Rectal smooth muscle tissue (tissue), 1 donor: ENCODE measurements around the gene MVB12B.

Experiments
- H3K27ac ChIP-seq: one replicate; pipeline ENCODE4 v1.7.0; 2013; ENCODE audit warnings: low read depth, low read length, inconsistent platforms
- H3K27me3 ChIP-seq: one replicate; pipeline ENCODE4 v1.7.0; 2013; ENCODE audit warnings: low read length; ENCODE audit not compliant: control insufficient read depth, insufficient read depth
- H3K36me3 ChIP-seq: one replicate; pipeline ENCODE4 v1.7.0; 2013; ENCODE audit warnings: low read length; ENCODE audit not compliant: control insufficient read depth, insufficient read depth
- H3K4me1 ChIP-seq: one replicate; pipeline ENCODE4 v1.7.0; 2013; ENCODE audit warnings: low read length; ENCODE audit not compliant: control insufficient read depth, insufficient read depth
- H3K4me3 ChIP-seq: one replicate; pipeline ENCODE4 v1.7.0; 2013; ENCODE audit warnings: low read length
- H3K9ac ChIP-seq: one replicate; pipeline ENCODE4 v1.7.0; 2013; ENCODE audit warnings: low read length

The MVB12B gene

DNA sequence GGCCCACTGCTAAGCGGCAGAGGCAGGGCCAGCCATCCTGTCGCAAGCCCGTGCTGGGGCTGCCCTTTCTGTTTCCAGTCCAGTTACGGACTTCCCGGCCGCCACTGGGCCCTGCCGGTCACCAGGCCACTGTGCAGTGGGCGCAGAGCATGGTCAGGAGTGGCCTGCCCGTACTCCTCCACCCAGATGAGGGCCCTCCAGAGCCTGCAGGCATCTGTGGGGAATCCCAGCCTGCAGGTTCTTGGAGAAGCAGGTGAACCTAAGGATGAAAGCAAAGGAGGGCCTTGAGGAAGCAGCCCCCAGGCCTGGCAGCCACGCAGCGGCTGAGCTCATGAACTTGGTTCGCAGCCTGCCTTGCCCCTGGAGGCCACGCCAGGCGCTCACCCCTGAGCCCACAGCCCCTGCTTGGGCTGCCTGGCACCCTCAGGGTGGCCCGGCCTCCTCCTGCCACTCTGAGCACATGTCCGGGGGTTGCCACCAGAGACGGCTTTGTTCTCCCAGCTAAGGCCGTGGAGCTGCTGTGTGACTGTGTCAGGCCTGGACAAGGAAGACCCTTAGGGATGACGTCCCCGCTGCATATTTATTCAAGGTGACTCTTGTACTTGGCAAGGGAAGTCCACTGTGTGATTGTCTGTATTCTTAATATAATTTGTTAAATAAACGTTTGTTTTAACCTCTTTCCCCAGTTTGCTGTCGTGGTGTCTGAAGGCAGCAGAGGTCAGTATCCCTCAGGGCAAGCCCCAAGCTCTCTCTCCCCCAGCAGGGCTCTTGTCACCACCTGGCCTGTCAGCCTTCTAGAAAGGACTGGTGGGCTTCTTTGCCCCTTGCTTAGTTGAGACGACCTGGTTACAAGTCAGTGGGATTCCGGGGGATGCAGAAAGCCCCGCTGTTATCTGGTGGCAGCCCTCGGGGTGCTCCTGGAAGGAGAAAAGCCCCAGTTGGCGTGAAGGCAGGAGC, 180.0 kb downstream of the MVB12B start:
- no peaks in the 10 kb centered on the region for H3K36me3 ChIP-seq
- H3K27me3 ChIP-seq, result no peaks in the 10 kb centered on the region
- H3K4me3 ChIP-seq, result no peak overlapping the region
- no peak overlapping the region for H3K27ac ChIP-seq
- H3K9ac ChIP-seq, result no peak overlapping the region
- no peaks in the 10 kb centered on the region for H3K4me1 ChIP-seq

GRCh38 chr9:126507318-126508109, 180.9 kb downstream of the MVB12B start:
- Histone ChIP-seq H3K9ac (no peak overlapping the region), H3K4me3 (no peak overlapping the region), H3K27ac (no peak overlapping the region), H3K27me3 (no peaks in the 10 kb centered on the region), H3K36me3 (no peaks in the 10 kb centered on the region), H3K4me1 (no peaks in the 10 kb centered on the region)

DNA sequence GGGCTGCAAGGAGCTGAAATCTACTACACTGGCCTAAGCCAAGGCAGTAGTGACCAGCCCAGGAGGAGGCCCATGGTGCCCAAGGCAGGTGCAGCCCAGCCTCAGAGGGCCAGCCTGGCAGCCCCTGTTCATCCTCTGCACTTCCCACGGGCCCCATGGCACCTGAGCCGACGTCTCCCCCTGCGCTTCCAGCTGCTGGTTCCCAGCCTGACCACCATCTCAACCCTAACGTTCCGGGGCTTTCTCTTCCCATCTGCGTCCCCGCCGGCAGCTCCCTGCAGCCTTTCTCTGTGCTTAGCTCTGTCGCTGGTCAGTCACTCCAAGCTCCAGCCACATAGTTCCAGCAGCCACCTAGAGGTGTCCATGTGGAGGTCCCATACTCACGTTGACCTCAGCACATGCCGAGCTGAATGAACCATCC, 181.6 kb downstream of the MVB12B start:
- Histone ChIP-seq H3K27ac (no peak overlapping the region), H3K4me1 (no peaks in the 10 kb centered on the region), H3K4me3 (no peak overlapping the region), H3K9ac (no peak overlapping the region), H3K27me3 (peaks cover under 1% of the 10 kb centered on the region), H3K36me3 (no peaks in the 10 kb centered on the region)

DNA sequence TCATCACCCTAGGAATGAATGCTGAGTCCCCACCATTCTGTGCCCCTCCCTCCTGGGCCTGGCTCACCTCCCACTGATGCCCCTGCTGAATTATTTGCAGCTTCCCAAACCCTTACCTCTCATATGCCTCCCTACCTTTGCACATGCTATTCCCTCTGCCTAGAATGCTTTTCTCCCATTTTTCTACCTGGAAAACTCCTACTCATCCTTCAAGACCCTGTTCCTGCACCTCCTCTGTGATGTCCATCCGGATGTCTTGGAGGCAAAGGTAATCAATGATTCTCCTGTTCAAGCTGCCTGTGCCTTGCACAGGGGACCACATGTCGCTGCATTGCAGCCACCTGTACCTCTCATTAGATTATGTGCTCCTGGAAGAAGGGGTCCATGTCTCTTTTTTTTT, 182.3 kb downstream of the MVB12B start:
- Histone ChIP-seq H3K4me3 (no peak overlapping the region), H3K27ac (no peak overlapping the region), H3K9ac (no peak overlapping the region), H3K27me3 (peaks cover 8% of the 10 kb centered on the region), H3K36me3 (no peaks in the 10 kb centered on the region), H3K4me1 (no peaks in the 10 kb centered on the region)

DNA sequence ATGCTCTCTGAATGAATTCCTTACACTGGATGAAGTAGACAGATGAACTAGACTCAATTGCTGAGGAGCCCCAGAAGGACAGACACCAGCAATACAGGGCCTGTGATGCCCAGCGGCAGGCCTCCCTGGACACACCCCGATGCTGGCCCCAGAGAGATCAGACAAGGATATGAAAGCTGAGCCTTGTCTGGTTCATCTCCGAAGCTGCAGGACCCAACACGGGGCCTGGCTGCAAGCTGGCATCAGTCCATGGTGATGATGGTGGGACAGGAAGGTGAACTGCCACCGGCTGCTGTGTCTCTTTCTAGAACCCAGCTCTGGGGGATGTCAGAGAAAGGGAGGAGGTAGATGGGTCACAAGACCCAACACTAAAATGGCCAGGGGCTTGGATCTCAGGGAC, 183.1 kb downstream of the MVB12B start:
- Histone ChIP-seq H3K9ac (no peak overlapping the region), H3K36me3 (no peaks in the 10 kb centered on the region), H3K27me3 (peaks cover 9% of the 10 kb centered on the region), H3K4me3 (no peak overlapping the region), H3K4me1 (no peaks in the 10 kb centered on the region), H3K27ac (no peak overlapping the region)

DNA sequence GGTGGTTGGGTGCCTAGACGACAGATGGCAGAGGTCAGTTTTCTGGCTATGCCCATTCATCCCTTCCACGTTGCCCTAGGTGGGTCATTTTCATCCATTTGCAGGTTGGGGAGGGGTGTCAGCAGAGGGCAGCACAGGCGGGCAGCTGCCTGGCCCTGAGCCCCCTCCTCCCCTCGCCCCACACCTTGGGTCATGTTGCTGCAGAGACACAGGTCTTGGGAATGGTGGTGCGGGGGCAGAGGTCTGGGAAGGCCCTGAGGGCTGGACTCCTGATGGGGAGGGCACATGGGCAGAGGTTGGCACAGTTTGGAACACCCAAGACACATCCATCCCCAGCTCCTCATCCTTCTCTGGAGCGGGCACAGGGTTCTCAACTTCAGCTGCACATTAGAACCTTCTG, 183.9 kb downstream of the MVB12B start:
- H3K36me3 ChIP-seq, result no peaks in the 10 kb centered on the region
- peaks cover 17% of the 10 kb centered on the region for H3K27me3 ChIP-seq
- H3K9ac ChIP-seq, result no peak overlapping the region
- H3K4me1 ChIP-seq, result no peaks in the 10 kb centered on the region
- H3K27ac ChIP-seq, result no peak overlapping the region
- H3K4me3 ChIP-seq, result no peak overlapping the region

DNA sequence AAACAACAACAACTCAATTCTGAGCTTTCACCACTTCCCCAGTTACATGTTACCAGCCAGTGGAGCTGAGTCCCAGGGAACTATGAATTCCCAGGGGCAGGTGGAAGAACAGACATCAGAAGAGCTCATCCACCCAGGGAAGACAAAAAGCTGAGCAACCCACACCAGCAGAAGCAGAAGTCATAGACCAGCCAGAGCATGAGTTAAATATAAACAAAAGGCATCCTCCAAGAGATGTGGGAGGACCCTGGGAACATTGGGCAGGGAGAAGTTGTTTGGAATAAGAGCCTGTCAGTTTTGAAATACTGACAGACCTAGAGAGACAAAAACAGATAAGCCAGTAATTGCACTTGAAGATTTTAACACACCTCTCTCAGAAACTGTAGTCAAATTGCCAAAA, 184.8 kb downstream of the MVB12B start:
- no peak overlapping the region for H3K27ac ChIP-seq
- H3K4me3 ChIP-seq, result no peak overlapping the region
- no peaks in the 10 kb centered on the region for H3K4me1 ChIP-seq
- H3K9ac ChIP-seq, result no peak overlapping the region
- no peaks in the 10 kb centered on the region for H3K36me3 ChIP-seq
- H3K27me3 ChIP-seq, result peaks cover 24% of the 10 kb centered on the region

DNA sequence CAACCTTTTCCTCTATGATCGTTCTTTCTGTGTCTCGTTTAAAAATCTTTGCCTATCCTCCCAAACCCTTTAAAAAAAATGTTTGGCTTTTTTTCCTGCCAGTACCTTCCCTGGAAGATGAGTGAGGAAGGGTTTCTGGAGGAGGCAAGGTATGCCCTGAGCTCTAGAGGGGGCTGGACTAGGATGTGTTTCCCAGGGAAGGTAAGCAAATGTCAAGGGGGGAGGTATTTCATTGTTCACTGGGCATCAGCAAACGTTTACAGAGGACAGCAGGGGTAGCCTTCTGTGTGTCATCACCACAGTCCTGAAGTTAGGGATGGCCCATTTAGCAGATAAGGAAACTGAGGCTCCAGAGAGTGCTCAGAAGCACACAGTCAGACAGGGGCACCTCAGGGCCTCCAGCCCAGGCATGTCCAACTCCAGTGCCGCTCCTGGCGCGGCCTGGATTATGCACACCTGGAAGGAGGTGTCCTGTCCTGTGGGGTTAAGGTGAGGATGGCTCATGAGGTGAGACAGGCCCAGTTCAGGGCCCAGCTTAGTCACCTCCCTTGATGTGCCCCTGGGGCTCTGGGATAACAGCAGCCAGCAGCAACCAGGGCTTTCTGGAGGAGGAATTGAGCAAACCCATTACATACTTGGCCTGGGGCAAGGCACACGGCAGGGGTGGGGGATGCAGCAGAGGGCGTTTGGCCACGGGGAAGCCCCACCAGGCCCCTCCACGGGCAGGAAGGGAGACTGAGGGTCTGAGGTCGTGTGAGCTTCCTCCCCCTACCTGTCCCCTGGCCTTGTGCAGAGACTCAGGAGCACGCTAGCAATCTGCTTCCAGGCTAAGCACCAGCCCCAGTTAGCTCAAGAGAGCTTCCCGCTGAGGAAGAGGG, 186.8 kb downstream of the MVB12B start:
- Histone ChIP-seq H3K4me1 (no peaks in the 10 kb centered on the region), H3K27me3 (peaks cover 33% of the 10 kb centered on the region), H3K9ac (no peak overlapping the region), H3K36me3 (no peaks in the 10 kb centered on the region), H3K4me3 (no peak overlapping the region), H3K27ac (no peak overlapping the region)

DNA sequence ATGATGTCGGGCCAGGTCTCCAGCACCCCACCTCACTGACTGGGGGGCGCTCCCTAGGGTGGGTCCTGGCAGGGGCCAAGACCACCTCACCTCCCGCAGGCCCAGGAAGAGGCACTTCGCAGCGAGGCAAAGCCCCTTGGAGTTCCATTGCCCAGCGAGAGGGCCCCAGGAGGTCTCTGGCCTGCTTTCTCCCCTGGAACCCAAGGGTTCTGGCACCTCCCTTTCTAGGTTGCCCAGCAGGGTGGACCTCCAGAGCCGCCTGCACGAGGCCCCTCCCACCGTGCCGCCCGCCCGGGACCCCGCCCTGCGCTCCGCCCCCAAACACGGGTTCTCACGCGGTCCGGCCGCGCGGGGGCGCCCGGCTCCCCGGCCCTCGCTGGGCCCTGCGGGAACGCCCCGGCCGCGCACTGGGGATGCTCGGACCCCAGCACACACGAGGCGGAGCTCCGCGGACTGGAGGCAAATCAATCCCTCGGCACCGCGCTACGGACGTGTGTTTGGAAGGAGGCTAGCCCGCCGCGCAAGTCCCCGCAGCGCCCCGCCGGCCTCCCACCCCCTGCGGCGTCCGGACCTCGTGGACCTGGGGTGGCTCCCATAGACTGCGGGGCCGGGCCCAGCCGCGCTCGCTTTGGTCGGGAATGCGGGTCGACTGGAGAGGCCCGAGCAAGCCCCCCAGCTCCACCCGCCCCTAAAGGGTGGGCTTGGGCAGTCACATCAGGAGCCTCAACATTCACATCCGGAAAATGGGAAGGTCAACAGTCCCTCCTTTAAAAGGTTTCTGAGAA, 187.6 kb downstream of the MVB12B start:
- no peak overlapping the region for H3K4me3 ChIP-seq
- no peaks in the 10 kb centered on the region for H3K36me3 ChIP-seq
- no peaks in the 10 kb centered on the region for H3K4me1 ChIP-seq
- H3K27ac ChIP-seq, result no peak overlapping the region
- peaks cover 35% of the 10 kb centered on the region for H3K27me3 ChIP-seq
- no peak overlapping the region for H3K9ac ChIP-seq

DNA sequence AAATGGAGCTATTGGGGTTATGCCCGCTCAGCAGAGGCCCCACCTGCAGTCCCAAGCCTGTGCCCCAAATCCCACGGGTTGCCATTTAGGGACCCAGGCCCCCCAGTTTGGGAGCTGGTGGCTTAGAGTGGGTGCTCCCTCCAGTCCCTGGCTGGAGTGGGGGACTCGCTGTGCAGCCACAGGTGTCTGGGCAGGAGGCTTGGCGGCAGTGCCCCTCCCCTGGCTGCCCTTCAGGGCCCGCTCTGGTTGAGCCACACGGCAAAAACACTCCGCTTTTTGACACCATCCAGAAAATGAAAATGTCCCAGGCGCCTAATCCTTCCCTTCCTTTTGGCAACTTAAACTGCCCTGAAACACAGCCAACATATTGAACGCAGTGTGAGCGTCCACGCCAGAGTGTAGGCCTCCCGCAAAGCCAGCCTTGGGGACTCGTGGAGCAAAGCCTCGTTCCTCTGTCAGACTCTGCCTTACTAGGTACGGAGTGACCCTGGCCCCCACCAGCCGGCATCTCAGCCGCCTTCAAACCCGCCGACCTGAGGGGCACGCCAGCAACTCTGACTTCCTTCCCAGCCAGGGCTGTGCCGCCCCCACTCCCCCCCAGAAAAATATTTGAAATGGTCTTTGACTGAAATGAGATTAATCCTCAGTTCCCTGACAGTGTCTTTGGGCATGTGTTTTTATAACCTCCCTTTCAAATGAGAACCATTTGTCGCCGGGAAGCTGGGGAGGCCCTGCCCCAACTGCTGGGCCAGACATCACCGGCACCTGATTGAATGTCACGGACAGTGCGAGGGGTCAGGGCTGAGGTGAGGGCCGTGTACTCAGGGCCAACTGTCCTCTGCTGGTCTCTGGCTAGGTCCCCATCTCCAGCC, 188.6 kb downstream of the MVB12B start:
- Histone ChIP-seq H3K9ac (no peak overlapping the region), H3K27ac (no peak overlapping the region), H3K4me1 (no peaks in the 10 kb centered on the region), H3K27me3 (peaks cover 39% of the 10 kb centered on the region), H3K36me3 (no peaks in the 10 kb centered on the region), H3K4me3 (no peak overlapping the region)
